Endometrium (tissue), 2 donors: ENCODE results near the gene PCNT.

Experiments used
- FAIRE-seq: peaks from 2 replicates; lab custom pipeline; 2012; peaks lifted over from hg19 to GRCh38; lab: Jason Lieb, UNC
- donor health status: control.
- donor health status: control.

Gene PCNT

DNA sequence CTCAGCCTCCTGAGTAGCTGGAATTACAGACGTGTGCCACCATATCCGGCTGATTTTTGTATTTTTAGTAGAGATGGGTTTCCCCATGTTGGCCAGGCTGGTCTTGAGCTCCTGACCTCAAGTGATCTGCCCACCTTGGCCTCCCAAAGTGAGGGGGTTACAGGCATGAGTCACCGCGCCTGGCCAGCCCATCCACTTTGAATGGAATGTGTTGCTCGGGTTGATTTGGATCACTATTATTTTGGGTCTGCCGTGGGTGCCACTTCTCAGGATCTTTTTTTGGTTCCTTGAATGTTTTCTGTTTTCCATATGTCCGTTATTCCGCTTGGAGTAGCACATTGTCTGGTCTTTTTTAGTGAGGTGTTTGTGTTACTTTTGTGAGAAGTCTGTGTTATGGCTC is 17.0 kb downstream of the PCNT start:
- FAIRE-seq = no peak

DNA sequence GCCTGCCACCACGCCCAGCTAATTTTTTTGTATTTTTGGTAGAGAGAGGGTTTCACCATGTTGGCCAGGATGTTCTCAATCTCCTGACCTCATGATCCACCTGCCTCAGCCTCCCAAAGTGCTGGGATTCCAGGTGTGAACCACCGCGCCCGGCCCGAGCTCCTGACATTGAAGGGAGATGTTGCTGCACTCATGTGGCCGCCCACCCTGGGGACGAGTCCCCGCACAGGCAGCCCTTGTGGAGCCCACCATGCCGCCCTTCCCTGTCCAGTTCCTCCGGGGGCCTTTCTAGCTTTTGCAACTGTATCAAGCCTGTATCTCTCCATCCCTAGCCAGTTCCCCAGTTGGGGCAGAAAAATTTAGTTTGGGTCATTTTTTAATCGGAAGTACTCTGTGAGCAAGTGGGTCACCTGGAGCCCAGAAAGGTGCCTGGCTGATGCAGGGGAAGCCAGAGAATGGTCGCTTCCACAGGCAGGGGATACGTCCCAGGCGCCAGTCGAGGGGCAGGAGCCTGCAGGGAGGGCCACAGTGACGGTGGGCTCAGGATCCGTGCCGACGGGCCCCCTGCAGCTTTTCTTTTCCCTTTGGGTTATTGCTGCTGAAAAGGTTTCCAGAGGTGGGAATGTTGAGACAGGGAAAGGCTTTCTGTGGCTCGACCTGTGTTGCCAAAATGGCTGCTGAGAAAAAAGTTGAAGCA is 20.4 kb downstream of the PCNT start:
- FAIRE-seq = no peak

DNA sequence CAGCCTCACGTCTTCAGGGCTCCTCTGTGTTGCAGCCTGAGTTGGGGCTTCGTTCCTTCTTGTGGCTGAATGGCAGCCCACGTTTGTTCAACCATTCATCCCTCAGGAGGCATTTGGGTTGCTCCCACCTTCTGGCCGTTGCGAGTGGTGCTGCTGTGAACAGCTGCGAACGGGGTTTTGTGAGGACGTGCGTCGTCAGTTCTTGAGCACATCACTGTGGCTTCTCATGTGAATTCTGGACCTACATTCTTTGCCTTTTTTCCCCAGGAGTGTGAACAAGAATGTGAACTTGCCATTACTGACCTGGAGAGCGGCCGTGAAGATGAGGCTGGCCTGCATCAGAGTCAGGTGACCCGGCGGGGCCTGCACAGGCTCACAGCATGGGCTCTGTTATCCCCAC is 21.9 kb downstream of the PCNT start:
- no peak for FAIRE-seq

DNA sequence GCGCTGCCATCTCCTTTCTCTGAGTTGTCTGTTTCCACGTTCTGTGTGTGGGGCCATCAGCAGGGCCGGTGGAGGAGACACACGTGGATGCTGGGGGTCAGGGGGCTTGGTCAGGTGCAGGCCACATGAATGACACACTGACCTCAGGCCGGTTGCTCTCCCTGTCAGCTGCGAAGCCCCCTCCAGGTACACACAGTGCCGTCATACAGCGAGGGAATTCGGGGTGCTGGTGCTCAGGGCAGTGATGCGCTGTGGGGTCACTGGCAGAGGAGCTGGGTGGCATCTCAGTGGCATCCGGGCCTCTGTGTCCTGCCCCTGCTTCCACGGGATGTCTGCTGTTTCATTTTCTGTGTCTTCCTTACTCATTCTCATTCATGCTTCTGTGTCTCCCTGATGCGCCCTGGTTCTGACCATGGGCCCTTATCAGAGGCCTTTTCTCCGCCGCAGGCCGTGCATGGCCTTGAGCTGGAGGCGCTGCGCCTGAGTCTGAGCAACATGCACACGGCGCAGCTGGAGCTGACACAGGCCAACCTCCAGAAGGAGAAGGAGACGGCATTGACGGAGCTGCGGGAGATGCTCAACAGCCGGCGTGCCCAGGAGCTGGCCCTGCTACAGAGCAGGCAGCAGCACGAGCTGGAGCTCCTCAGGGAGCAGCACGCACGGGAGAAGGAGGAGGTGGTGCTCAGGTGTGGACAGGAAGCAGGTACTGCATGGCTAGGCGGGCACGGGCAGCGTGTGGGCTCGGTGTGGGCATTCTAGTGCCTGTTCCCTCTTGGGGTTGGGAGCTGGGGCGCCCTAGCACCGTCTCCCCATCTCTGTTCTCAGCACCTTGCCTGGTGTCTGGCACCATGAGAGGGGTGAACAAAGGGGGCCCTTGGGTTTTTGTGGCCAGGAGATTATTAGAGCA is 22.6 kb downstream of the PCNT start:
- FAIRE-seq = no peak

DNA sequence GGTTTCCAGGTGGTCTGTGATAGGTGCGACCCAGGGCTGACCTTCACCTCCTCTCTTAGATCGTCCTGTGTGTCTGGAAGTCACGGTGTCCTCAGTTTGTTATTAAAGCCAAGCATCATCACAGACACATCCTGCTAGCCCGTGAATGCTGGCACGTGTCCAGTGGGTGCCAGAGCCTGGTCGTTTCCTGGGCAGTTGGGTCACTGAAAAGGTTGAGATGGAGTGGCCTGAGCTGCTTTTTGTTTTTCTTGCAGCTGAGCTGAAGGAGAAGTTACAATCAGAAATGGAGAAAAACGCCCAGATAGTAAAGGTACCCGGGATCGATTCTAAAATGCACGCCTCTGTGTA is 23.2 kb downstream of the PCNT start:
- FAIRE-seq = no peak

DNA sequence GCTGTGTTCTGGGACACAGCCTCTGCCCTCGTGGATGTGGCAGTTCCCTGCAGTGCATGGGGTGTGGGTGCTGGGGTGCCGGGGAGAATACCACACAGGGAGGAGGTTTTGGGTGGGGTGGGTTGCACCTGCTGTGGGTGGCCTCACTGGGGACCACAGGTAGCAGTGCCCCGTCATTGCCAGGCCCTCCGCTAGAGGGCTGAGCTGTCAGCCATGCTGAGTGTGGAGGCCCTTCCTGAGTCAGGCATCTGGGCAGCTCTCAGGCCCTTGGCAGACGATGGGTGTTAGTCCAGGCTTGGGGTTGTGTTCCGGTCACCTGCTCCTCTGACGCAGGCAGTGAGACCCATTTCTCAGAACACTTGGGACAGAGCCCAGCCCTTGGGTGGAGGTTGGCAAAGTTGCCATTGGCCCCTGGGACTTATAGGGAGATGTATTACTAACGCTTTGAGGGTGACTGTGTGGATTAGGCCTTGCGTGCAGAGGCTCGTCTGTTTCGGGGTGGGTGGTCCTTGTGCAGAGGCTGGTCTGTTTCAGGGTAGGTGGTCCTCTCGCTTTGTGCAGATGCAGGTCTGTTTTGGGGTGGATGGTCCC is 23.9 kb downstream of the PCNT start:
- FAIRE-seq = no peak

DNA sequence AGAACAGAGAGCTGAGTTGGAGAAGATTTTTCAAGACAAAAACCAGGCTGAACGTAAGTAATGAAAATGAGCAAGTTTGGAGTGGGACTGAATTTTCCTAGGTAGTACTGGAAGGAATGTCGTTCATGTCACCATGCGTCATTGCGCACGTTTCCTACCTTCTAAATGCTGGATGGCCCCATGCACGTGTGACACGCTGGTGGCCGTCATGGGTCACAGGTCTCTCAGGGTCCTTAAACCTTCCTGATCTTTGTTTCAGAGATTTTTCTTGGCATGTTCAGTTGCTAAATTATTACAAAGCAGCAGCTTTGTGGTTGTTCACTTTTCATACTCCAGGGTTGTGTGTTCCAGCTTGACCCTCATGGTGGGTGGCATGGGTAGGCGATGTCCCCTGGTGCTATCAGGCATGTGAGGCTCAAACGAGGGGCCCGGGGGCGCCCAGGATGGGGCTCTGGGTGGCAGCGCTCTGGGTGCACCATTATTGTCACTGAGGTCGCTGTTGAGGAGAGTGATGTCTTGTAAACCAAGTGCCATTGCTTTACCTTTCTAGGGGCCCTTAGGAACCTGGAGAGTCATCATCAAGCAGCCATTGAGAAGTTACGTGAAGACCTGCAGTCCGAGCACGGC is 25.3 kb downstream of the PCNT start:
- FAIRE-seq = no peak

DNA sequence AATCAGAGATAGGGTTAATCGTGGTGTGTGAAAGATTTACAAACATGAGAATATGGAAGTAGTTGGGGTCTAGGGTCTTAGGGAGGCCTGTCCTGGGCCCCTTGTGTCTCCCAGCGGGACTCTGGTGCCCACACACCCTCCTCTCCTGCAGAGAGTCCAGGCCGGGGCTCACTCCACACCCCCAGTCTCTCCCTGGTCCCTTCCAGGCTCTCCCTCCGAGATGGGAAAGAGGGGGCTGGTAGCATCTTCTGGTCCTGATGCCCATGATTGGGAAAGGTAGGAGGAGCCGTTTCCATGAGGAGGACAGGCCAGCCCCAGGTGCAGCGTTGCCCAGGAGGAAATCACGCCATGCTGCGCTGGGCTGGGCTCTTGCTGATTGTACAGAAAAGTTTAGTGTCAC is 26.6 kb downstream of the PCNT start:
- no peak for FAIRE-seq

DNA sequence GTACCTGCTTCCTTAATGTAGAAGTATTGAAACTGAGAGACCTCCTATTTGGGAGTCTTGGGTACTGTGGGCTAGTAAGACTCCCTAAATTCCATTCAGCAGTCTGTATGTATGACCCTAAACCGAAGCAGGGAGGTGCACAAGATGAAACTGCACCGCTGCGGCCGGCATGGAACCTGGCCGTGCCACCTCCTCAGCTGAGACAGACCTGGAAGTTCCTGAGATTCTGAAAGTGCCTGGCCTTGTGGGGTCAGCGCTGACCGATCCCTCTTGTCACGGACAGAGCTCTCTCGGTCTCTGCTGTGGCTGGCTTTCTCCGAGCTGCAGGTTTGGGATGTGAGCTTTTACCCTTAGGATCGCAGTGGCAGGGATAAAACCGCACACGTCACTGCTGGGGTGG is 27.0 kb downstream of the PCNT start:
- FAIRE-seq = no peak

DNA sequence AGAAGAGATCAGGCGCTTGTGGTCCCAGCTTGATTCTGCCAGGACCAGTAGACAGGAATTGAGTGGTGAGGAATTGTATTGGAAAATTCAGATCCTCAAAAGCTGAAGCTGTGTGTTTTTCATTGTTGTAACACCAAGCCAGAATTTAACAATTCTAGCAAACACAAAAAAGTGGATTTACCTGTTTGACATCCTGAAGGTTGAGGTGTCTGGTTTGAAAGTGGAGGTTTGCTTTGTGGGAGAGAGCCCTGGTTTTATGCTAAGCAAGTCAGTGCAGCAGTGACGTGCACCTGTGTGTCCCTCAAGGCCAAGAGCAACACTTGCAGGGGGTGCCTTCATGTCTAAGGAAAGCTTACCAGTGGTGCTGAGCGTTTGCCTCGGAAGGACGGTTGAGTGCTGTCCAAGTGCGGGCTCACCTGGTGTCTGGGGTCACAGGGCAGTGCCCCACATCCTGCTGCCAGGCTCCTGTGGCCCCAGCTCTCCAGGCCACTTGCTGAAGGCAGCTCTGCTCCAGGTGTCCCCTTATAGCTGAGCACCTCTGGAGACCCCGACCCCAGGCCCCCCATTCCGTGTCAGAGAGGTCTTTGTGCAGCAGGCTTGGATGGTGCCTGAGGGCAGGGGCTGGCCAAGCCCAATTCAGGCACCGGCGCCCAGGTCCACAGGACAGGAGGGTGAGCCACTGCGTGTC is 27.7 kb downstream of the PCNT start:
- no peak for FAIRE-seq

DNA sequence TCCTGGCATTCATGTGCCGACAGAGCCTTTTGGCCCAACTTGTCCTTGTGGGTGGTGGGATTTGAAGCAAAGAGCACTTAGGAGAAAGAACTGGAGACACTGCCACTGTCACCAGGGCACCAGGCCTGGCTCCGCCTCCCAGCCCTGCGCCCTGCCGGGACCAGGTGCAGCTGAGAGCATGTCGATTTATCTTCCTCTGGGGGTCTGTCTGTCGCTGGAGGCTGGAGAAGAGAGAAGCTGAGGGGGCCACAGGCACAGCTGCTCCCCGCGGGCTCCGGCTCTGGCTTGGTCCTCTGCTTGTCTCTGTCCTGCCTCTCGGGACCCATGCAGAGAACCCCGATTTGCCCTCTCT is 28.2 kb downstream of the PCNT start:
- no peak for FAIRE-seq

DNA sequence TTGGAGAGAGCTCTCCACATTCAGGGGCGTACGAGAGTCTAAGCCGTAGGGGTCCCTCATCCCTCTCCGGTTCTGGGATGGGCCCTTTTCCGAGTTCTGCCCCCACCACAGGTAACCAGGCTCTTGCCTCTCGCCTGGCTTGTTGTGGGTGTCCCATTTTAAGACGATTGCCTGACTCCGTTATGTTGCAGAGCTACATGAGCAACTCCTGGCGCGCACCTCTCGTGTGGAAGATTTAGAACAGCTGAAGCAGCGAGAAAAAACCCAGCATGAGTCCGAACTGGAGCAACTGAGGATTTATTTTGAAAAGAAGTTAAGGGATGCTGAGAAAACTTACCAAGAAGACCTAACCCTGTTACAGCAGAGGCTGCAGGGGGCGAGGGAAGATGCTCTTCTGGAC is 29.0 kb downstream of the PCNT start:
- FAIRE-seq = no peak

DNA sequence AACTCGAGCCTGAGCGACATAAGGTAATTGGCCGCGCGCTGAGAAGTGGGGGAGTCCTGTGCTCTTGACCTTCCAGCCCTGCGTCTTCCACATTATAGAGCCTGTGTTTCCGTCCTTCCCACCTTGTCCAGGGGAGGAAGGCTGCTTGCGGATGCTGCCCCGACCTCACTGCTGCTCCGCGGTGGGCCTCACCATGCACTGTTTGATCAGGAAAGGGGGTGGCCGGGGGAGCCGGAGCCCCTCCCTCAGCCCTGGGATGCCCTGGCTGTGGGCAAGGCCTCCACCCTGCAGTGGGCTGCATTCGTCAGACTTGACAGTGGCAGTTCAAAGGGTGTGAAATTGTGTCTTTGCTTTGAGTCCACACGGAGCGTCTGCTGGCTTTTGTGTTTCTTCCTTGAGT is 30.1 kb downstream of the PCNT start:
- no peak for FAIRE-seq

DNA sequence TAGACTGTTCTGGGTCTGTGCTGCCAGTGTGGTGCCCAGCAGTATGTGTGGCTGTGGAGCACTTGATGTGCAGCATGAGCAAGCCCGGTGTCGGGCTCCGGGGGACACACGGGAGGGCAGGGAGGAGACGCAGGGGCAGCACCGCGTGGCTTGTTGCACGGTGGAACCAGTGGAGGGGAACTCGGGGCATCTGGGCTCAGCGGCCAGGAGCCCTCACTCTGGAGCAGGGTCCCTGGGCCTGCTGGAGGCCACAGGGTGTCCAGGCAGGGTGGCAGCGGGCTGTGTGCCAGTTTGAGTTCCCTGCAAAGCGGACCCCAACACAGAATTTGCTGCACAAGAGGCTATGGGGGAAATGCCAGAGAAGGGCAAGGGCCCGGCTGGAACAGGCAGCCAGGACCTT is 30.6 kb downstream of the PCNT start:
- no peak for FAIRE-seq

DNA sequence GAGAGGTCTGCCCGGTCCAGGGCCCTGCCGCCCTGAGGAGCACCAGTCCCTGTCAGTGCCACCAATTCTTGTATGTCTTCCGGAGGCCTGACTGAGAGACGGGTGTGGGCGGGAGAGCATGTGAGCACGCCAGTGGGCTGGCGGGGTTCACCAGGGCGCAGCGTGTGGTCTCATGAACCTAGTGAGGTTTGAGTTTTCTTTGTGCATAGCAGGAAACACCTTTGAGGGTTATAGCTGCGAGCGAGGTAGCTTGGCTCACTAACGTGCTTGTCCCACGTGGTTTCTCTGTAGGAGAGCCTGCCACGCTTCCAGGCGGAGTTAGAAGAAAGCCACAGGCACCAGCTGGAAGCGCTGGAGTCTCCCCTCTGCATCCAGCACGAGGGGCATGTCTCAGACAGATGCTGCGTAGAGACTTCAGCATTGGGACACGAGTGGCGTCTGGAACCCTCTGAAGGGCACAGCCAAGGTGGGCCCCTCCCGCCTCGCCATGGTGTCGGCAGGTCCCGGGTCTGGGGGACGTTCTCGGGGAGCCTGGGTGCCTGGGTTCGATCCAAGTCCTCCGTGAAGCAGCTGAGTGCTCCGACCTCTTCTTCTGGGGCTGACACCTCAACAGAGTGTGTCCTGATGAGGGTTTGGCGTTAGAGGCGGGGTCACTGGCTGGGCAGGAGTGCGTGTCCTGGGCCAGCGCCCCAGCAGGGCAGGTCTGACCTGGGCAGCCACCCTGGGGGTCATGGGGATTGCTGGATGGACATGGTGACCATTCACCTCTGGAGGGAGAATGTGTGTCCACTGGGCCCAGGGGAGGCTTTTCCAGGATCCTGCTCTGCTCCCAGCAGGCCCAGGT is 31.4 kb downstream of the PCNT start:
- no peak for FAIRE-seq

DNA sequence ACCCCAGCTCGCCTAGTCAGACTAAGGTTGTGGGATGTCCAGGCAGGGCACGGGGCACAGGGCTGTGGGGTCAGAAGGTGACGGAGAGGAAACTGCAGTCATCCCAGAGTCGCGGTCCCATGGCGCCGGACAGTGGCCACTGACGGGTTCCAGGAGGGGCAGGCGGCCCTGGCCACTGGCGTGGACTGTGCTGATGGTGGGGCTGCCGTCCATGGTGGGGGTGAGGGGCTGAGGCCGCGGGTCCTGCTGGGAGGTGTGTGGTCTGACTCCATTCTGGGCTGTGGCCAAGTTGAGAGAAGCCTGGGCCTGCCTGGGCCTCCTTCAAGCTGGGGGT is 32.0 kb downstream of the PCNT start:
- FAIRE-seq = no peak

DNA sequence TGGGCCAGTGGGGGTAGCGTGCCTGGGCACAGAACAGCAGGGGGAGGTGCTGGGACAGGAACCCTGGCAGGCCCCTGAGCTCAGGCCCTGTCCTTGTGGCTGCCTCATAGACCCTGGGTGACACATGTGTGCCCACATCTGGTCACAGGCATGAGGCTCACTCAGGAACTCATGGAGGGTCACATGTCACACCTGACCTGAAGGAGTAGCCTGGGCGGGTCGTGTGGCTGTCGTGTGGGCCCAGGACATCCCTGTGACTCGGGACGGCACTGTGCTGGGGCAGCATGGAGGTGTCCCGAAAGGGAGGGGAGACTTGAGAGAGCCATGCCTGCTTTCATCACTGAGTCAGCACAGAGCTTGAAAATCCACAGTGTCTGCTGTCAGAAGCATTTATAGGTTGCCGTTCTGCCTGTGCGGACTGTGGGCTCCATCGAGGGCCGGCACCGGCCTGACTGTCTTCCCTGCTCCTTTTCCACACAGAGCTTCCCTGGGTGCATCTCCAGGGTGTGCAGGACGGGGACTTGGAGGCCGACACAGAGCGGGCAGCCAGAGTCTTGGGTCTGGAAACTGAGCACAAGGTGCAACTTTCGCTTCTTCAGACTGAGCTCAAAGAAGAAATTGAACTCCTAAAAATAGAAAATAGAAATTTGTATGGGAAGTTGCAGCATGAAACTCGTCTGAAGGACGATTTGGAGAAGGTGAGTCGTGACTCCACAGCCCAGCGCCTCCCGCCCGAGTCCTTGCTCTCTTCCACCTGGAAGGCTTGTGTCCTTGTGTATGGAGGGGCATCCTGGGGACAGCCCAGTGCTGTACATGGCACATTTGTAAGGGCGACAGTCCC is 32.8 kb downstream of the PCNT start:
- FAIRE-seq = no peak

DNA sequence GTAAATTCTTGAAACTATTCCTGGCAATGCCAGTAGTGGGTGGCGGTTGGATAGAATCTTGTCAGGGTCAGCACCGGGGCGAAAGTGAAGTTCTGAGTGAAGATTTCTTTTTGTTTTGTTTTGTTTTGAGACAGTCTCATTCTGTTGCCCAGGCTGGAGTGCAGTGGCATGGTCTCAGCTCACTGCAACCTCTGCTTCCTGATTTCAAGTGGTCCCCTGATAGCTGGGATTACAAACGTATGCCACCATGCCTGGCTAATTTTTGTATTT is 33.3 kb downstream of the PCNT start:
- no peak for FAIRE-seq

DNA sequence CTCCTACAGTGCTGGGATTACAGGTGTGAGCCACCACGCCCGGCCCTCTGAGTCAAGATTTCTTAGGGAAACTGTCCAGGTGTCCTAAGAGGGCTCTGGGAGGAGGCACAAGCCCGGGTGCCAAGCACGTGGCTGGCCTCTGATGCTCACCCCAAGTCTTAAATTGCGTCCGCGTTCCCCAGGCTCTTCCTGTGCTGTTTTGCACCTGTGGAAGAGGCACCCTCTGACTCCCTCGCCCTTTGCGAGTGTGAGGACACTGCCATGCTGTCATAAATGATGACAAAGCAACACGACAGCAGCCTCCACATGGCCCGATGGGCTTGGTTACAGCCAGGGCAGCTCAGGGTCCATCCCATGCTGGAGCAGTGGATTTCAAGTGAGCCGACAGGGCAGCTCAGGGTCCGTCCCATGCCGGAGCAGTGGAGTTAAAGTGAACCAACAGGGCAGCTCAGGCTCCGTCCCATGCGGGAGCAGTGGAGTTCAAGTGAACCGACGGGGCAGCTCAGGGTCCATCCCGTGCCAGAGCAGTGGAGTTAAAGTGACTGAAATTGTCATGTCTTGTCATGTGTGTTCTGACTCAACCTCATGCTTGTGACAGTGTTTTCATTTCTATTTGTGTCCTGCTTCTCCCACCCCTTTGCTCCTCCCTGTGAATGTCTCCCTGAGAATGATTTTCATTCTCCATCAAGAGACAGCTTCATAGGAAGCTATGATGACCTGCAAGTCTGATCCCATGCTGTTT is 33.9 kb downstream of the PCNT start:
- FAIRE-seq = no peak

DNA sequence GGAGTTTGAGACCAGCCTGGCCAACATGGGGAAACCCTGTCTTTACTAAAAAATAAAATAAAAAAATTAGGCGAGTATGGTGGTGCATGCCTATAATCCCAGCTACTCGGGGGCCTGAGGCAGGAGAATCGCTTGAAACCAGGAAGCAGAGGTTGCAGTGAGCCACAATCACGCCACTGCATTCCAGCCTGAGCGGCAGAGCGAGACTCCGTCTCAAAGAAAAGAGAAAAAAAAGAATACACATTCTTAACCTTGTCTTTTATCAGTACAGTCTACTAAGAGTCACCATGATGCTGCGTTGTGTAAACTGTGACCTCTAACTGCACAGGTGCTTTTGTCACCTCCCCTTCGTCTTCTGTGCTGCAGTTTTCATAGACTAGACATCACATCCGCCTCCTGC is 37.2 kb downstream of the PCNT start:
- no peak for FAIRE-seq
